Measurements from ENCODE around the gene ARPC5L. TPM values are rescaled to one million over a fixed set of nuclear protein-coding genes. Genes with fewer than 3 reads are reported as not detected.
A peak's percentile ranks its signal among the peaks of the same experiment; 100 is the strongest.

ARPC5L gene
- total and polyA plus RNA-seq, 9 of the 15 experiments (the other 6 are each of a cell fraction or from before 2014, with no cell fraction given), result 25.4 to 113 (median 63.8) TPM

DNA sequence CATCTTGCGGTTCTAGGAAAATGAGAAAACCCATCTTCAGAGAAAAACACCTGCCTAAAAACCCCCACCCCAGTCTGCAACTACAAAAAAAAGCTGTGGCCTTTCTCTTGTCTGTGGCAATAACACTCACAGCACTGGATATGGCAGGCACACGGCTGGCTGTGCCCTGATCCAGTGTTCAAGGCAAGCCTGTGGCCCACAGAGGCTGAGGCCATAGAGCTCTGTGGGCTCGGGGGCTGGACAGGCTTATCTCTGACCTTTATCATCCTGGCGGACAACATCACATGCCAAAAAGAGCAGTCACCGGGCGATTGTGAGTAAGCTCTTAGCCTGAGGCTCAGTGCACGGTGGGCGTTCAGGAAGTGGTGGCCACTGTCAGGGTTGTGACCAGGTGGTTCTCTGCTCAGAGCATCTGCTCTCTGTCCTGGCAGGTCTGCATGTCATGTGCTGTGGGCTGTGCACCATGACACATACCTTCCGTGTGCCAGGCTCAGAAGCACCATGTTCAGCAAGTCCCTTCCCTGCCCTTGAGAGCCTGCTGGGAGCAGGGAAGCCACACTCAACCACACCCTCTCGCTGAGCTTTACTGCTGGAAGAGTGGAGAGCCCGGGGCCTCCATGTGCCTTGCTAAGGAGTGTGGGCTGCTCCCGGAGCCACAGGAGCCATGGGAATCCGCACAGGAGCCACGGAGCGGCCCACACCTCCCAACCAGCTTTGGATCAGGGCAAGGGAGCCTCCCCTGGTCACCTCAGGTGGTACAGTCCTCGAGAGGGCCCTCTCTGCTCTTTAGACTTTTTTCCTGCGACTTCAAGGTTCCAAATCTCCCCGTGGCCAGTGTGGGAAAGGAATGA, 43.3 kb upstream of the ARPC5L start (continued):
- TF ChIP-seq TEAD1 (CRISPR knock-in tag; IDR thresholded peaks at IDR 0.05) (0 out of 4 replicates have a peak, but pooled peaks of 1 of the 2 experiments have one; percentile 32), ILF3 (IDR thresholded peaks at IDR 0.05; ENCODE audit: borderline replicate concordance) (no peak), NFE2L1 (tag; IDR thresholded peaks at IDR 0.05; ENCODE audit: borderline replicate concordance, low read depth) (no peak), EP400 (IDR thresholded peaks at IDR 0.05) (no peak), RCOR1 (IDR thresholded peaks at IDR 0.05; ENCODE audit: borderline replicate concordance in 1 of 2, low read depth in 2 of 2, low read length in 2 of 2) (peak in 1 of 2 experiments; percentile 41; a peak in 1 of 4 replicates), ZNF668 (CRISPR knock-in tag; IDR thresholded peaks at IDR 0.05) (no peak), HMG20A (CRISPR knock-in tag; conservative IDR thresholded peaks at IDR 0.05) (no peak), NR2C2 (CRISPR knock-in tag; IDR thresholded peaks at IDR 0.05) (no peak), NR2C2 (tag; IDR thresholded peaks at IDR 0.05) (peak; percentile 67), CEBPG (CRISPR knock-in tag; IDR thresholded peaks at IDR 0.05) (no peak), CEBPG (tag; conservative IDR thresholded peaks at IDR 0.05 in 1 of 2, IDR thresholded peaks at IDR 0.05 in 1 of 2) (0 out of 4 replicates have a peak, but pooled peaks of 1 of the 2 experiments have one; percentile 8), MTA1 (IDR thresholded peaks at IDR 0.05; ENCODE audit: borderline replicate concordance) (no peak), NCOA1 (IDR thresholded peaks at IDR 0.05; ENCODE audit: low read depth) (no peak), GABPA (tag; conservative IDR thresholded peaks at IDR 0.05; ENCODE audit: low read depth) (no peak)
- TF ChIP-seq, protein P1, sequence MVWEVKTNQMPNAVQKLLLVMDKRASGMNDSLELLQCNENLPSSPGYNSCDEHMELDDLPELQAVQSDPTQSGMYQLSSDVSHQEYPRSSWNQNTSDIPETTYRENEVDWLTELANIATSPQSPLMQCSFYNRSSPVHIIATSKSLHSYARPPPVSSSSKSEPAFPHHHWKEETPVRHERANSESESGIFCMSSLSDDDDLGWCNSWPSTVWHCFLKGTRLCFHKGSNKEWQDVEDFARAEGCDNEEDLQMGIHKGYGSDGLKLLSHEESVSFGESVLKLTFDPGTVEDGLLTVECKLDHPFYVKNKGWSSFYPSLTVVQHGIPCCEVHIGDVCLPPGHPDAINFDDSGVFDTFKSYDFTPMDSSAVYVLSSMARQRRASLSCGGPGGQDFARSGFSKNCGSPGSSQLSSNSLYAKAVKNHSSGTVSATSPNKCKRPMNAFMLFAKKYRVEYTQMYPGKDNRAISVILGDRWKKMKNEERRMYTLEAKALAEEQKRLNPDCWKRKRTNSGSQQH (CRISPR knock-in tag; IDR thresholded peaks at IDR 0.05), result no peak
- TF ChIP-seq, protein P2, sequence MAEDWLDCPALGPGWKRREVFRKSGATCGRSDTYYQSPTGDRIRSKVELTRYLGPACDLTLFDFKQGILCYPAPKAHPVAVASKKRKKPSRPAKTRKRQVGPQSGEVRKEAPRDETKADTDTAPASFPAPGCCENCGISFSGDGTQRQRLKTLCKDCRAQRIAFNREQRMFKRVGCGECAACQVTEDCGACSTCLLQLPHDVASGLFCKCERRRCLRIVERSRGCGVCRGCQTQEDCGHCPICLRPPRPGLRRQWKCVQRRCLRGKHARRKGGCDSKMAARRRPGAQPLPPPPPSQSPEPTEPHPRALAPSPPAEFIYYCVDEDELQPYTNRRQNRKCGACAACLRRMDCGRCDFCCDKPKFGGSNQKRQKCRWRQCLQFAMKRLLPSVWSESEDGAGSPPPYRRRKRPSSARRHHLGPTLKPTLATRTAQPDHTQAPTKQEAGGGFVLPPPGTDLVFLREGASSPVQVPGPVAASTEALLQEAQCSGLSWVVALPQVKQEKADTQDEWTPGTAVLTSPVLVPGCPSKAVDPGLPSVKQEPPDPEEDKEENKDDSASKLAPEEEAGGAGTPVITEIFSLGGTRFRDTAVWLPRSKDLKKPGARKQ (CRISPR knock-in tag; IDR thresholded peaks at IDR 0.05), result no peak
- TF ChIP-seq, protein P3, sequence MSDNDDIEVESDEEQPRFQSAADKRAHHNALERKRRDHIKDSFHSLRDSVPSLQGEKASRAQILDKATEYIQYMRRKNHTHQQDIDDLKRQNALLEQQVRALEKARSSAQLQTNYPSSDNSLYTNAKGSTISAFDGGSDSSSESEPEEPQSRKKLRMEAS (CRISPR knock-in tag; IDR thresholded peaks at IDR 0.05), result peak; percentile 62
